Body of pancreas (tissue), 4 donors: ENCODE results near the gene STEAP1B.

Experiments
- POLR2A ChIP-seq, 3 donors: fragments of 450-650 bp; IDR thresholded peaks; one replicate each; pipeline ENCODE4 v1.6.1; 2016; ENCODE audit warnings: antibody characterized with exemption in 3 of 3, mild to moderate bottlenecking in 2 of 3
- TF ChIP-seq, protein P1 (sequence below), 7 experiments: fragments of 450-650 bp in 4 of 7; fragments of 200-600 bp in 3 of 7; sonication (generic) in 3 of 7; IDR thresholded peaks; one replicate each; pipeline ENCODE4 v1.5.1; 2016 to 2019; ENCODE audit warnings: antibody characterized with exemption in 7 of 7

DNA sequence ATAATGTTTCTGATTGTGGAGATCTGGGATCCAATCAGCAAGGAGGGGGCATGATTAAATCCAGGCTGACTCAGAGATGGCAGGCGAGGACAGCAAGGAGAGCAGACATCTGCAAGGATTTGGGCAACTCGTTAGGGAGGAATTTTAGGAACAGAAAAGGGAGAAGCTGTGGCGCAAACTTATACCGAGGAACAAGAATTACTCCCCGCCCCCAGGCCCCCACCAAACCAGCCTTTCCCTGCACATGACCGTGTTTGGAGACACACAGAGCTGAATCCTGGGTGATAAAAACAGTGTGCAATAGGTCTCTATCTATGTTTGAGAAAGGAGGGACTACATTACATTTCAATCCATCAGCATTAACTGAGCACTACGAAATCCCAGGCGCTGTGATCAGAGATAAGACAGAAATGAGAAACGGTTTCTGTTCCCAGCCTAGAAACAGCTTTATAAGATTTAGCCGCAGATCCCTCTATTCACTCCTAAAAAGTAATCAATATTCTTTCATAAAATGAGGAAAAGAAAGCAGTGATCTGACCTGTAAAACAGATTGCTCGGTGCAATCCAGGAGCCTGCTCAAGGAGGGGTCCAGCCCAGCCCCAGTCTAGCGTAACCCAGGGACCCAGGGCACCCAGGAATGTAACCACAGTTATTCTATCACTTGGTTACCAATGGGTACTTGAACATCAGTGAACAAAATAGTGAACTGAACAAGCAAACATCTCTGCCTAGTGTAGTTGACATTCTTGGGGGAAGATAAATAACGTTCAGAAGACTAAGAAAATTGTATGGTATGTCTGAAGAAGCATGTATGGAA is 105.9 kb downstream of the STEAP1B start:
- TF ChIP-seq POLR2A (IDR thresholded peaks at IDR 0.05): no peak
- TF ChIP-seq, protein P1, sequence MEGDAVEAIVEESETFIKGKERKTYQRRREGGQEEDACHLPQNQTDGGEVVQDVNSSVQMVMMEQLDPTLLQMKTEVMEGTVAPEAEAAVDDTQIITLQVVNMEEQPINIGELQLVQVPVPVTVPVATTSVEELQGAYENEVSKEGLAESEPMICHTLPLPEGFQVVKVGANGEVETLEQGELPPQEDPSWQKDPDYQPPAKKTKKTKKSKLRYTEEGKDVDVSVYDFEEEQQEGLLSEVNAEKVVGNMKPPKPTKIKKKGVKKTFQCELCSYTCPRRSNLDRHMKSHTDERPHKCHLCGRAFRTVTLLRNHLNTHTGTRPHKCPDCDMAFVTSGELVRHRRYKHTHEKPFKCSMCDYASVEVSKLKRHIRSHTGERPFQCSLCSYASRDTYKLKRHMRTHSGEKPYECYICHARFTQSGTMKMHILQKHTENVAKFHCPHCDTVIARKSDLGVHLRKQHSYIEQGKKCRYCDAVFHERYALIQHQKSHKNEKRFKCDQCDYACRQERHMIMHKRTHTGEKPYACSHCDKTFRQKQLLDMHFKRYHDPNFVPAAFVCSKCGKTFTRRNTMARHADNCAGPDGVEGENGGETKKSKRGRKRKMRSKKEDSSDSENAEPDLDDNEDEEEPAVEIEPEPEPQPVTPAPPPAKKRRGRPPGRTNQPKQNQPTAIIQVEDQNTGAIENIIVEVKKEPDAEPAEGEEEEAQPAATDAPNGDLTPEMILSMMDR (IDR thresholded peaks at IDR 0.05): no peak
